HG02678 (cell line): Measurements from ENCODE around the gene SOS2.

Experiments used
- ATAC-seq: cut with Tn5 transposase; IDR thresholded peaks from one replicate; pipeline ENCODE4 v1.9.1; 2021; ENCODE audit warnings: mild to moderate bottlenecking, moderate library complexity; ENCODE audit not compliant: unreplicated experiment

Gene SOS2

DNA sequence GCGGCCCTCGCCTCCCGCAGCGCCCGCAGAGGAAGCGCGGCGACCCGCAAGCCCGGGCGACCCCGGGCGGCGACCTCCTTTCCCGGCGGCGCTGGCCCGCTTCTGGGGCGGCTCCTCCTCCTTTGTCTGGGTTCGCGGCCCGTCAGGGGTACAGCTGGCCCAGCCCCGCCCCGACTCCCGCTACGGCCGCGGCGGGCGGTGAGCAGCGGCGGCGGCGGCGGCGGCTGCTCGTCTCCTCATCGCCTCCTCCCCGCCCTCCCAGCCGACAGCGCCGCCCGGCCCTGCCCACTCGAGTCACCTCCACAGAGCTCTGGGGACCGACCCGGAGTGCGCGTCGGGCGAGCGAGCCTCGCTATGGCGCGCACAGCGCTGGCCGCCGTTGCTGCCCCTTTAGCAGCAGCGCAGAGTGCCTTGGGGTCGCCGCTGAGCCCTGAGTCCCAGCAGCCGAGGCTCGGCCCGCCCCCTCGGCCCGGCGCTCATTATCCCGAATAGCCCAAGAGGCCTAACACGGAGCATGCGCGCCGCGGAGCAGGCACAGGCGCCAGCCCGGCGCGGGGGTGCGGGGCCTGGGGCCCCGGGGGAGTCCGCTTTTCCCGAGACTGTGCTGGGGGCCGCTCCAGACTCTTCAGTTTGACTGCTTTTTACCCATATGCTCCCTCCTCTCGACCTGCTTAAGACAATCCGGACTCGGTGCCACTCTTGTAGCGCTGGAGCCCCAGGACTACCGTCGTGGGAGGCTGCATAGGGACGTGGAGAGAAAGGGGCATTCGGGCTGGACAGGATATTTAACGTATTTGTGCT is at the start of gene SOS2:
SOS2 (minus strand) TSS at position 104 of the 801 bp plus-strand sequence. CDS start 295 bp downstream, outside the sequence.
- peak; percentile 83 for ATAC-seq

DNA sequence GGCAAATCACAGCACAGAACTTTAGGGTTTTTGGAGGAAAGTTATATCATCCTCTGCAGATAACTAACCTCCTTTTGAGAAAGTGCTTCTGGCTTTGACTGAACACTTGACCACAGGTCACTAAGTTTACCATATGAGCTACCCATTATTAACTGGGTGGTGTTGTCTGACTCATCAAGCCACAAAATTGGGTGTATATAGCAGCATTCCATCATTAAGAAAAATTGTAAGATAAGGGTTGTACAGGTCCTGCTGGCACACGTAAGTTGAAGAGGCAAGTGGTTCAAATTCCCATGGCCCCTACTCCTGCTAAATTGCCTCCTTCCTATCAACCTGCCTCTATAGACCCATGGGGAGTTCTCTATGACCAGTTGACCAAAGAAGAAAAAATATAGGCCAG is 41.1 kb upstream of the SOS2 start:
- ATAC-seq, result no peak

DNA sequence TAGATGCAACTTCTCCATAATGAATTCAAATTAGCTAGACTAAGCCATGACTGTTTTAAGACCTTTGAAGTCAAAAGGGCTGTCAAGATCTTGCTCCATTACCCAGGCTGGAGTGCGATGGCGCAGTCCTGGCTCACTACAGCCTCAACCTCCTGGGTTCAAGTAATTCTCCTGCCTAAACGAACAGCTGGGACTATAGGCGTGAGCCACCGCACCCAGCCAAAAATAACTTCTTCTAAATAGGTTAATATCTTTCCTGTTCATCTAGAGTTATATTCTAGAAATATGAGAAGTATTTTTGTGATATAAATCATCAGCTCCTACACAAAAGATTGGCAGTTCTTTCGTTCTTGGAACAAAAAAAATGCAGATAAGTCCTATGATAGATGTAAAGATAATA is 39.6 kb upstream of the SOS2 start:
- ATAC-seq, result no peak

DNA sequence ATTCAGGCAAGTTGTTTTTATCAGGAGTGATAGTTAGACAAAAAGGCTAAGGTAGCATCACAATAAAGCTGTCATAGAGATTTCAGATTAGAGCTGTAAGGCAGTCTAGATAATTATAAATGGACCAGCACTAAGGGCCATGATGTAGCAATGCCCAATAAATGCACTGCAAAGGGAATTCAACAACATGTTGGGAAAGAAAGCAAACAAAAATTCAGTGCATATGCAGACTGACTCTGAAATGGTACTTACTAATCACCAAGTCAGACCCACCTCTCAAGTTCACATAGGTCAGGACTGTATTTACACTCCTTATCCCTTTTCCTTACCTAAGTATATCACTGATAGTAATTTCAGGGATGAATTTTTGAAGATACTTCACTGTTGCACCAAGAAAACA is 33.7 kb upstream of the SOS2 start:
- ATAC-seq, result no peak

DNA sequence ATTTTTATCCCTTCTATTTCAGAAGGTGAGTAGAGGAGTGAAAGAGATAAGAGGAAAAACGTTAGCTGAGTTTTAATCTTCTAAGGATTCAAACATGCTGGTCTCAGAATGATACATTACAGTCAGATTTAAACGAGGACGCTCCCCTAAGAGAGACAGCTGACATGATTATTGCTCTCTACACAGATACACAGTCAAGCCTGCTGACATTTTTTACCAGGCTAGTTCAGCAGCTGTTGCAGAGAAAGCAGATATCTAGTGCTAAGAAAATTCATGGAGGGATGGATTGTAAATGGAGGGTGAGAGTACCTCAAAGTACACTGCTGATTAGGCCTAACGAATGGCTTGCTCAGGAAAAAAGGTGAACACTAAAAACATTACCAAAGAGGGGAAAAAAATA is 31.9 kb upstream of the SOS2 start:
- ATAC-seq, result no peak

DNA sequence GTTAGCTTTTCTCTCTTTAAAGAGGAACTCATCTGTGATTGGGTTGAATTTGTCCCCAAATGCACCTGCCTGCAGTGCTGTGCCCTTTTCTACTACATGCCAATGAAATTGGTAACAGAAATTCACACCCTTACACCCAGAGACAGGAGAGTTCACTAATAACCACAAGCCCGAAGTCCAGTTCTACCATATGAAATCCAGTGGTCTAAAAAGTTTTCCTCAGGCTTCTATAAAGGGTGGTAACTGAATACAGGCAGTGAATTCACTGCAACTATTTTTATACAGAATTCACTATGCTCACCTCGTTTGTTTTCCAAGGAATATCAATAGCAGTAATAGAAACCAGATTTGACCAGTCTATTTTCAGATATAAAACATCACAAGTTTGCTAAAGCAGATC is 31.5 kb upstream of the SOS2 start:
- ATAC-seq, result no peak

DNA sequence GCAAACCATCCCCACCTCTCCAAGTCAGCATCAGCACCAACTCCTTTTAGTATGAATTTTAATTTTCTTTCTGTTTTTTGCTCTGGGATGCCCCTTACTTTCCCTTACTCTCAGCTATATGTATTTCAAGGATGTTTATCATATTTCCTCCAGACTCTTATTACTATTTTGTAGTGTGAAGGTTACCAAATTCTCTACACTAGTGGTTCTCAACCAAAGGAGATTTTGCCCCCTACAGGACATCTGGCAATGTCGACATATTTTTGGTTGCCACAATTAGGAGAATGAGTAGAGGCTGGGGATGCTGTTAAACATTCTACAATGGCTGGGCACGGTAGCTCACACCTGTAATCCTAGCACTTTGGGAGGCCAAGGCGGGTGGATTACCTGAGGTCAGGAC is 29.1 kb upstream of the SOS2 start:
- ATAC-seq, result no peak

DNA sequence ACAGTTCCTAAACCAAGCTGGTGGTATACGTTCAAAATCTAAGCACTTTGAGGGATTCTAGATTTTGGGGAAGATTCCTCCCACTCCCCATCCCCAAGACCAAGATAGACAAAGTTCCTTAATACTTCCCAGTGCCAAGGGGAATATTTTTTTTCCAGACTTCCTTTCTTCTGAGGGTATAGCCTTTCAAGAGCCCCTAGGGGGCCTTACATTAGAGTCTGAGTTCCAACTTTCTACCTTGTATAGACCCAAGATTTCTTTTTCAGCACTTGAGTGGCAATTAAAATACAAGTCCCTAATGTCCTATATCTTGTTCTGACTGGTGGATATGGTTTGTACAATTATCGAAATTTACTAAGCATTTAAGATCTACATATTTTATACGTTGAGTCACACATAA is 28.7 kb upstream of the SOS2 start:
- ATAC-seq, result no peak

DNA sequence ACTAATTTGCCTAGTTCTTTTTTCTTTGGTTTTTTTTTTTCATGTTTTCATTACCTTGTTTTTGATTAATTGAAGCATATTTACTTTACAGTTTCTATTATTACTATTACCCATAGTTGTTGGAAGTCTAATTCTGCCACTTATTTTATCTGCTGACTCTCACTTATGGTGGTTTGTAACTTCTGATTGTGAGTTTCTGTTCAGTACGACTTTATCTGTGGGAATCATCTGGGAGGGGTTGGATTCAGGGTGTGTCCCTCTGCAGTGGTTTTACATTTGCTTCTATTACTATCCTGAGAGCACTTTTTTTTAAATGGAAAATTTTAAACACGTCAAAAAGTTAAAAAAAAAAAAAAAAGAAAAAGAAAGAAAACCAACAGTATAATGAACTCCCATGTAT is 26.4 kb upstream of the SOS2 start:
- no peak for ATAC-seq

DNA sequence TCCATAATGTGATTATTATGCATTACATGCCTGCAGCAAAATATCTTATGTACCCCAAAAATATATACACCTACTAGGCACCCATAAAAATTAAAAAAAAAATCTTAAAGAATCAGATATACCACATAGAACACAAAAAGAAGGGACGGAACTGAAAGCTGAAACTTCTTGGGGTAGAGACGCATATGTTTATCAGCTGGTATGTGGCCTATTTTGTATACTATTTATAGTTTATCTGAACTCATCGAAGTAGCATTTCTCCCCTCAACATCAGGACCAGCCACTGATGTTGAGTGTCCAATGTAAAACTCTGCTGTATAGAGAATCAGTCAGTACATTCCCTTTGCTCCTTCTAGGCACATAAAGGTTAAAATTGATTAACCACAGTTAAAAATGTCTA is 22.9 kb upstream of the SOS2 start:
- ATAC-seq, result no peak

DNA sequence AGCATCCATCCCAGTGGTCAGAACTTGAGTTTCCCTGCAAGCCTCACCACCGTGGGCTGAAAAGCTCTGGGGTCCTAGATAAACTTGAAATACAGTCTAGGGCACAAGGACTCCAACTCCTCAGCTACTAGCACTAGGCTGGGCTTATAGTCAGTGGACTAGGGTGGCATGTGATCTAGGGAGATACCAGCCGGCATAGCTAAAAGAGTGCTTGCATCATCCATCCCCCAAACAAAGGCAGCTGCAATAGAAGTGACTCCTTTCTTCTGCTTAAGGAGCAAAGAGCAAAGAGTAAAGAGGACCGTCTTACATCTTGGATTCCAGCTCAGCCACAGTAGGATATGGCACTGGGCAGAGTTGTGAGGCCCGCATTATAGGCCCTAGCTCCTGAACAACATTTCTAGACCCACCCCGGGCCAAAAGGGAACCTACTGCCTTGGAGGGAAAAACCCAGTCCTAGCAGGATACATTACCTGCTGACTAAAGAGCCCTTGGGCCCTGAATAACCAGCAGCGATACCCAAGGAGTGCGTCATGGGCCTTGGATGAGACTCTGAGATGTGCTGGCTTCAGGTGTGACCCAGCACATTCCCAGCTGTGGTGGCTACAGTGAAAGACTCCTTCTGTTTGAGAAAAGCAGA is 17.9 kb upstream of the SOS2 start:
- ATAC-seq, result no peak

DNA sequence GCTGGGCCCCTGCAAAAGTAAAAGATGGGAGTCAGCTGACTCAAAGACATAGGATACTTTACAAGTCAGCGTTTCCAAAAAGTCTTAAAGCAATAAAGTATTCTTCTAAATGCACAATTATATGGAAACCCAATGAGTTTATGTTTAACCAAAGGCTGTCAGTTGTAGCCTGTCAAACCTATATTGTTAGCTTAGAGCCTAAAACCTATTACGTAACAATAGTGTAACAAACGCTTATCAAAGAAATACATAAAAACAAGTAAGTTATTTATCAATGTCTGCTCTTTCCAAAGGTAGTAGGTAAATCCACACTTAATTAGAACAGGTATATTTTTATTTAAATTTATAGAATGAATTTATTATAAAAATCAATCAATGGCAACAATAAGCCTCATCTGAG is 15.9 kb upstream of the SOS2 start:
- ATAC-seq, result no peak

DNA sequence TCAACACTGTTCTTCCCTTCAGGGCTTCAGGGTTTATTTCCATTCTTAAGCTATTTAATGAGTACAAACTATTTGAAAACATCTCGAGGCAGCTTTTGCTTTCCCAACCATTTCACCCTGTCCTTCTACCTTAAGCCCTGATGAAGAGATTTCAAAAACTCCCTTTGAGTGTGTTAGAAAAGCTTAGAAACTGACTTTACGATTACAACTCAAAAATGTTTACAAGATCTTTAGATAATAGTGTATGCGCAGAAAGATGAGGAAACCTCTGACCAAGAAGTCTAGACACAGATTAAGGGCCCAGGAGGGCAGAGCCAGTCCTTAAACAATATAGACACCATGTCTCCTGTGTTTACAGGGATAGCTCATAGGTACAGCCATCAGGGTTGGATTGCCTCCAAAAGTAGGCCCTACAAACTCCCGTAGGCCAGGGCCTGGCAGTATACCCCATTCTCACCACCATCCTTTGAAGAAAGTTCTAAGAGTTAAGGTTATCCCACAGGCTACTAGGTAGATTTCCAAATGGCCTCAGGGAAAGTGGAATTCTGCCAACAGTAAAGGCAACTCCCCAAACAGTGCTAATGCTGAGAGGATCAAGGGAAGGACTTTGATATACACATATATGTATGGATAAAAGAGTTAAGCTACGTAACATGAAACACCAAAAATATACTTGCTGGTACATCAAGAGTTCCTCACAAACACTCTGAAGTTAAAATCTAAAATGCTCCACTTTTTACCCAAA is 11.4 kb upstream of the SOS2 start:
- ATAC-seq, result no peak

DNA sequence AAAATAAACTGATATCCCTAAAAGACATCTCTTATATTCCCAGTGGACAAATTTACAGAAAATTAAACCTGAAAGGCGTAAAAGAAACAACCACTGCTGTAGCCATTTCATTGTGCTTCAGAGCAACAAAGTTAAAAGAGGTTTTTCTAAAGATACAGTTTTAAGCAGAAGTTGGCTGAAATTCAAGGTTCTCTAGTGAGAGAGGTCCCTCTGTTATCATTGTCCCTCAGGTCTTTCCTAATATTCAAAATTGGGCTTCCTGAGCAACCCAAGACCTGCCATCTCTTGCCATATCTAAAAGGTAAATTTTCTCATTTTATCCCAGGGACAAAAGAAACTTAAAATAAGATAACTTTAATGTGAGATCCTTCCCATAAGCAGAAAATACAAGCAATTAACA is 10.7 kb upstream of the SOS2 start:
- no peak for ATAC-seq

DNA sequence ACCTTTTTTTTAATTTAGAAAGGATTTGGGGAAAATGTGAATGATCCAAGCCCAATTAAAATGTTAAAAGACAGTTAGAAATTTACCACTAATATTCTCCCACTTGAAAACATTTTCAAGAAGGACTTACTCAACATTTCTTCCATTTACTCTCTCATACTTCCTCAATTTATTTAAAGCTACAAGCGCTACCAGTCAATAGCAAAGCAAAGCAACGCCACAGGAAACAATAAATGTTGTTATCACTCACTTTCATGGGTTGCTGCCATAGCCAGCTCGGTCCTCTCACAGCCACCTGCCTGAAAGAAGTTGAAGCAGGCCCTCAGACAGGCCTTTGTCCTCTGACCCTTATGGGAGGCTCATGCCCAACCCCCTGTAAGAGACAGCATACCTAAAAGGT is 6.0 kb upstream of the SOS2 start:
- ATAC-seq, result no peak

DNA sequence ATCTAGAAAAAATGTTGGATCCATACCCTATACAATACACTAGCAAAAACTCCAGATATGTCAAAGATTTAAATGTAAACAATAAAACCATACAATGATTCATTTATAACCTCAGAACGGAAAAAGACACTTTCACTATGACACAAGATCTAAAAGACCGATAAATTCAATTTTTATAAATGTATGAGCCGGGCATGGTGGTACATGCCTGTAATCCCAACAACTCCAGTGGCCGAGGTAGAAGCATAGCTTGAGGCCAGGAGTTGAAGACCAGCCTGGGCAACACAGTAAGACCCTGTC is 2.5 kb upstream of the SOS2 start:
- ATAC-seq, result no peak

DNA sequence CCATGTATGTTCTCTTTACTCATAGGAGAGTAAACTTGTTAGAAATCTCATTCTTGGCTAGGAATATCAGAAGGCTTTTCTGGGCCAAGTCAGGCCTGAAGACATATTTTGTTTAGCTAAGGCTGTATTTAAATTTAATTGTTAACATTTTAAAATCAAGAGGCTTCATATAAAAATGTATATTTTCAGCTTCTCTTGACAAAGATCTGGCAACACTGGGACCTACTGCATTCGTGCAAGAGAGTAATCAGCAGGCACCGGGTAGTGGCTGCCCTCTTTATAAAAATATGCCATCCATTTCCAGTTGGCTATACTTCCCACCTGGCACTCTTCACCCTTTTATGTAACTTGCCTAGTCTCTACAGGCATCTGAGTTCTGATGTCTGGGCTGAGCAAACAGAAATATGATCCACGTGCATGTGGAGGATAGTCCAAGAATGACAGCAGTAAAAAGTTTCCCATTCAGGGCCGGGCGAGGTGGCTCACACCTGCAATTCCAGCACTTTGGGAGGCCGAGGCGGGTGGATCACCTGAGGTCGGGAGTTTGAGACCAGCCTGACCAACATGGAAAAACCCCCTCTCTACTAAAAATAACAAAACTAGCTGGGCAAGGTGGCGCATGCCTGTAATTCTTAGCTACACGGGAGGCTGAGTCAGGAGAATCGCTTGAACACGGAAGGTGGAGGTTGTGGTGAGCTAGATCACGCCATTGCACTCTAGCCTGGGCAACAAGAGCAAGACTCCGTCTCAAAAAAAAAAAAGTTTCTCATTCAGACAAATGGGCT is 2.0 kb upstream of the SOS2 start:
- ATAC-seq, result no peak

DNA sequence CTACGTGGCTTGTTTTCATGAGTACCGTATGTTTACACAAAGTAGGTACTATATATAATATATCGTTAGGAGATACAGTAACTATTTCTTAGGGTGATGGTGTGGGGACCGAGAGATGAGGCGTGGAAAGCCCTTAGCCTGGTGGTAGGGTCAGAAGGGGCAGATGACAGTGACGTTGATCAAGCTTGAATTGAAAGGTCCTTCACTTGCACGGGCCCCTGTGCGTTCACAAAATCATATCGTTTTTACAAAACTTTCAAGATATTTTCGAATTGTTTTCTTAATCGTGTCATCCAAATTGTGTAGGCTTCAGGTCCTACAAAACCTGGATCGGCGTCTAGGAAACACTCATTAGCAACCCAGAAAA is 881 bp upstream of the SOS2 start:
- no peak for ATAC-seq

DNA sequence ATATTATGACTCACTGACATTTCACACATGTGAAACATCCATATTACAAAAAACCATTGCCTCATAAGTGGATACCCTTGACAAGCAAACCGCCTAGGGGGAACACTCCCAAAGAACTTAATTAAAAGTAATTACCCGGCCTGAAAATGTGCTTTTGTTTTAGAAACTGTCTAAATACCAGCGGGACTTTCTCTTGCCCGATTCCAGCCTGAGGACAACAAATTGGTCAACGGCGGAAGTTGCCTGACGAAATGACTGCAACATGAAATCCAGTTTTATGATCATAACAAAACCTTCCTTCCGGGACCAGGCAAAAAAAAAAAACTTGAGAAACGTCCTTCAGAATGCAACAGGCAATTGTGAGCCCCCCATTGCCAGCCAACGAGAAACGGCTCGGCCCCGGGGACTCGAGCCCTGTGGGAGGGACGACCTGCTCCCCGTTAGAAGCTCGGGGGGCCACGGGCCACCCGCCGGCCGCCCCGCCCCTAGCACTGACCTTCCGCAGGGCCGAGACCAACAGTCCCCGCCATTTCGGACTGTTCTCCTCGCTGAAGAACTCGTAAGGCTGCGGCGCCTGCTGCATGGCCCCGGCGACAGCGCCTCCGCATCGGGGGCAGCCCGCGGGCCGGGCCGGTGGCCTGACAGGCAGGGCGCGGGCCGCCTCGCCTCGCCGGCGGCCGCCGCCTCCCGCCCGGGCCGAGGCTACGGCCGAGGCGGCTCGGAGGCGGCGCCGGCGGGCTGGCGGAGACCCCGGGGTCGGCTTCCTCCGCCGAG is 490 bp downstream of the SOS2 start:
- ATAC-seq, result peak; percentile 30

DNA sequence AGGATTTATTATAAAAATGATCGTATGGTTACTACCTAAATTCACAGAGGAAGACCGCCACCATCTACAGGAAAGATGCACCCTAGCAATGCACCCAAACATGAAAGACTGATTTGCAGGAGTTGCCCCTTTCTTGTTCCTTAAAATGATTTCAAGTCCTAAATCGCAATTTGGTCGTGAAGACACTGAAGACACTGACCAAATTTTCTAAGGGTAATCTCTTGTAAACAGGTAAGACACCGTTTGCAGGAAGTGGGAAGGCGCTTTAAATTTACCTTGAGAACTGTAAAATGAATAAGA is 1.0 kb downstream of the SOS2 start:
- no peak for ATAC-seq

DNA sequence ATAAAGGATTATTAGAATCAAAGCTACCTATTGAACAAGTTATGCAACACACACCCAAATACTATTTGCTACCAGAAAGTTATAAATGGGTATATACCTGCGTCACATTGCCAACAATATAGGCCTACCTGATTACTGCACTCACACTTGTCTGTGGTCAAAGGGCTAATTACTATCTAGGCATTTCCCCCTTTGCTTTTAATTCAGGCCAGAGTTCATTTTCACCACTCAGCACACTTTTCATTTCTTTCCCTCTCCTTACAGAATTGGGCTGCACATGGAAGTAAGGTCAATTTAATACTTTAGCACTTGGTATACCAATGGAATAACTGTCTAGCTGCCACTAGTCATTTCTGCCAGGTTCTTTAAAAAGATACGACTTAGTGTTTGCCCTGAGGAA is 1.7 kb downstream of the SOS2 start:
- no peak for ATAC-seq
